Neural progenitor cell (in vitro differentiated cells): ENCODE results near the gene PRKD3. TPM values are rescaled to one million over a fixed set of nuclear protein-coding genes. Genes with fewer than 3 reads are reported as not detected.

Source experiments
- DNase-seq: peaks from one replicate; pipeline ENCODE4 v3.0.0-alpha.2; 2016; ENCODE audit warnings: low spot score
- H2AFZ ChIP-seq: fragments of 200-600 bp; sonication (generic); replicated peaks from 2 replicates; pipeline ENCODE4 v1.6.1; 2016; ENCODE audit warnings: antibody characterized with exemption
- H3F3A ChIP-seq: fragments of 200-600 bp; sonication (generic); 2 replicates; pipeline ENCODE4 v1.6.1; 2016; ENCODE audit warnings: antibody characterized with exemption, low read depth
- H3K27ac ChIP-seq: fragments of 200-600 bp; sonication (generic); 2 replicates; pipeline ENCODE4 v1.5.1; 2016; ENCODE audit warnings: mild to moderate bottlenecking
- H3K27me3 ChIP-seq: fragments of 200-600 bp; sonication (generic); 2 replicates; pipeline ENCODE4 v1.6.1; 2016; ENCODE audit warnings: mild to moderate bottlenecking, moderate library complexity
- H3K36me3 ChIP-seq: fragments of 200-600 bp; sonication (generic); 2 replicates; pipeline ENCODE4 v1.5.1; 2016
- H3K4me1 ChIP-seq: fragments of 200-600 bp; sonication (generic); 2 replicates; pipeline ENCODE4 v1.6.1; 2016; ENCODE audit warnings: mixed run types
- H3K4me2 ChIP-seq: fragments of 200-600 bp; sonication (generic); 2 replicates; pipeline ENCODE4 v1.6.1; 2016
- H3K4me3 ChIP-seq: fragments of 200-600 bp; sonication (generic); 2 replicates; pipeline ENCODE4 v1.5.1; 2016
- H3K79me2 ChIP-seq: fragments of 200-600 bp; sonication (generic); 2 replicates; pipeline ENCODE4 v1.6.1; 2016; ENCODE audit warnings: low read depth
- H3K9ac ChIP-seq: fragments of 200-600 bp; sonication (generic); 2 replicates; pipeline ENCODE4 v1.6.1; 2016
- H3K9me3 ChIP-seq: fragments of 200-600 bp; sonication (generic); 2 replicates; pipeline ENCODE4 v1.5.1; 2016; ENCODE audit warnings: low read depth
- H4K20me1 ChIP-seq: fragments of 200-600 bp; sonication (generic); 2 replicates; pipeline ENCODE4 v1.6.1; 2016; ENCODE audit warnings: low read depth
- H3K27ac Mint-ChIP-seq: 3 replicates; pipeline ENCODE4 v1.8.0; 2021; ENCODE audit warnings: mixed read lengths
- H3K27me3 Mint-ChIP-seq: 2 replicates; pipeline ENCODE4 v1.8.0; 2022; ENCODE audit warnings: low read depth, mild to moderate bottlenecking, inconsistent platforms, moderate library complexity, mixed read lengths; ENCODE audit not compliant: insufficient read depth
- H3K36me3 Mint-ChIP-seq: 3 replicates; pipeline ENCODE4 v1.8.0; 2021; ENCODE audit warnings: mixed read lengths
- H3K4me1 Mint-ChIP-seq: 3 replicates; pipeline ENCODE4 v1.8.0; 2021; ENCODE audit warnings: mixed read lengths
- H3K4me3 Mint-ChIP-seq: 3 replicates; pipeline ENCODE4 v1.8.0; 2021; ENCODE audit warnings: mild to moderate bottlenecking, moderate library complexity, mixed read lengths
- H3K9me3 Mint-ChIP-seq: 3 replicates; pipeline ENCODE4 v1.8.0; 2020; ENCODE audit warnings: mixed read lengths
- CTCF ChIP-seq: fragments of 200-600 bp; sonication (generic); IDR thresholded peaks from 2 replicates; pipeline ENCODE4 v1.5.1; 2017; ENCODE audit warnings: antibody characterized with exemption, mild to moderate bottlenecking
- EZH2 ChIP-seq: fragments of 200-600 bp; sonication (generic); IDR thresholded peaks from 2 replicates; pipeline ENCODE4 v1.6.1; 2017; ENCODE audit warnings: antibody characterized with exemption, mild to moderate bottlenecking, moderate library complexity
- EZH2phosphoT487 ChIP-seq: fragments of 200-600 bp; sonication (generic); IDR thresholded peaks from 2 replicates; pipeline ENCODE4 v1.6.1; 2017; ENCODE audit warnings: antibody characterized with exemption
- total RNA-seq: library from RNA; depleted of rRNA; stranded (reverse); fragments of >200 nt; gene quantifications from 2 replicates; pipeline ENCODE4 v1.2.3, GENCODE V29; 2015; ENCODE audit warnings: low replicate concordance

PRKD3 gene
- total RNA-seq, 1 donor from 2014 or later, result 95.9 TPM

- peak overlapping the region; percentile 31 for H2AFZ ChIP-seq
- H3K79me2 ChIP-seq, result no peaks in the 10 kb centered on the region
- H3K4me1 ChIP-seq, result peaks cover 4% of the 10 kb centered on the region
- H3K27ac Mint-ChIP-seq, result no peak overlapping the region
- no peaks in the 10 kb centered on the region for H3K9me3 Mint-ChIP-seq
- no peak overlapping the region for H3K9ac ChIP-seq
- H3K9me3 ChIP-seq, result no peaks in the 10 kb centered on the region
- H3K27ac ChIP-seq, result no peak overlapping the region
- no peak for TF ChIP-seq EZH2
- TF ChIP-seq CTCF, result no peak
- TF ChIP-seq EZH2phosphoT487, result no peak
- H3K4me2 ChIP-seq, result no peak overlapping the region
- no peak for DNase-seq
- H3K4me3 ChIP-seq, result no peak overlapping the region
- peaks cover 4% of the 10 kb centered on the region for H3K4me1 Mint-ChIP-seq
- H3K27me3 ChIP-seq, result no peaks in the 10 kb centered on the region
- H4K20me1 ChIP-seq, result no peaks in the 10 kb centered on the region
- peaks cover 4% of the 10 kb centered on the region for H3F3A ChIP-seq
- no peaks in the 10 kb centered on the region for H3K36me3 Mint-ChIP-seq
- no peak overlapping the region for H3K4me3 Mint-ChIP-seq
- peaks cover 11% of the 10 kb centered on the region for H3K27me3 Mint-ChIP-seq
- no peaks in the 10 kb centered on the region for H3K36me3 ChIP-seq
Observed at GRCh38 chr2:37342591-37343220, 18.1 kb upstream of the PRKD3 start.

GRCh38 chr2:37340637-37341036, 16.0 kb upstream of the PRKD3 start:
- Histone ChIP-seq H3F3A (no peaks in the 10 kb centered on the region), H3K79me2 (no peaks in the 10 kb centered on the region), H3K27ac (no peak overlapping the region), H3K4me3 (no peak overlapping the region), H3K9me3 (no peaks in the 10 kb centered on the region), H3K36me3 (no peaks in the 10 kb centered on the region), H2AFZ (no peak overlapping the region), H3K9ac (no peak overlapping the region), H3K4me2 (no peak overlapping the region), H3K4me1 (no peaks in the 10 kb centered on the region), H4K20me1 (no peaks in the 10 kb centered on the region), H3K27me3 (no peaks in the 10 kb centered on the region)
- TF ChIP-seq EZH2 (no peak), CTCF (no peak), EZH2phosphoT487 (no peak)
- no peak overlapping the region for H3K27ac Mint-ChIP-seq
- no peak overlapping the region for H3K4me3 Mint-ChIP-seq
- H3K4me1 Mint-ChIP-seq, result peaks cover 4% of the 10 kb centered on the region
- no peaks in the 10 kb centered on the region for H3K36me3 Mint-ChIP-seq
- no peaks in the 10 kb centered on the region for H3K9me3 Mint-ChIP-seq
- H3K27me3 Mint-ChIP-seq, result peaks cover 11% of the 10 kb centered on the region
- DNase-seq, result no peak

- no peaks in the 10 kb centered on the region for H3K4me1 ChIP-seq
- no peak overlapping the region for H3K27ac ChIP-seq
- H3K4me2 ChIP-seq, result no peak overlapping the region
- no peaks in the 10 kb centered on the region for H3F3A ChIP-seq
- Mint-ChIP-seq H3K27ac (no peak overlapping the region), H3K36me3 (no peaks in the 10 kb centered on the region), H3K4me1 (peaks cover 2% of the 10 kb centered on the region), H3K4me3 (no peak overlapping the region), H3K9me3 (no peaks in the 10 kb centered on the region), H3K27me3 (peaks cover 9% of the 10 kb centered on the region)
- no peaks in the 10 kb centered on the region for H3K9me3 ChIP-seq
- H4K20me1 ChIP-seq, result no peaks in the 10 kb centered on the region
- TF ChIP-seq EZH2phosphoT487 (no peak), EZH2 (no peak), CTCF (no peak)
- no peak overlapping the region for H3K4me3 ChIP-seq
- H3K36me3 ChIP-seq, result no peaks in the 10 kb centered on the region
- no peak overlapping the region for H3K9ac ChIP-seq
- no peaks in the 10 kb centered on the region for H3K79me2 ChIP-seq
- no peak for DNase-seq
- no peak overlapping the region for H2AFZ ChIP-seq
- H3K27me3 ChIP-seq, result no peaks in the 10 kb centered on the region
Observed at GRCh38 chr2:37338933-37339332, 14.3 kb upstream of the PRKD3 start.
